Measurements from ENCODE around the gene GCSAM.

The GCSAM gene

GRCh38 chr3:112129925-112130637, 3.0 kb downstream of the GCSAM start:
- Histone ChIP-seq H3K27me3 (ENCODE audit: control insufficient read depth, insufficient read depth, low read length) (no peaks in the 10 kb centered on the region), H3K9me3 (ENCODE audit: control insufficient read depth, insufficient read depth, low read length) (no peaks in the 10 kb centered on the region), H3K4me3 (ENCODE audit: low read length) (no peak overlapping the region), H3K27ac (ENCODE audit: low read length) (no peak overlapping the region), H3K36me3 (ENCODE audit: control insufficient read depth, insufficient read depth, low read length) (no peaks in the 10 kb centered on the region), H3K4me1 (ENCODE audit: control insufficient read depth, insufficient read depth, low read length) (no peaks in the 10 kb centered on the region; the same call in 1 of the 2 replicates)
- WGBS (ENCODE audit: insufficient coverage, insufficient read length), result no CpG with 5 or more reads among the region's 4 CpGs
- no peak for DNase-seq (ENCODE audit: low read depth, low spot score)

- no peaks in the 10 kb centered on the region for H3K27me3 ChIP-seq (ENCODE audit: control insufficient read depth, insufficient read depth, low read length)
- H3K9me3 ChIP-seq (ENCODE audit: control insufficient read depth, insufficient read depth, low read length), result no peaks in the 10 kb centered on the region
- no peak for DNase-seq (ENCODE audit: low read depth, low spot score)
- no peak overlapping the region for H3K27ac ChIP-seq (ENCODE audit: low read length)
- no peaks in the 10 kb centered on the region; the same call in 1 of the 2 replicates for H3K4me1 ChIP-seq (ENCODE audit: control insufficient read depth, insufficient read depth, low read length)
- H3K4me3 ChIP-seq (ENCODE audit: low read length), result no peak overlapping the region
- H3K36me3 ChIP-seq (ENCODE audit: control insufficient read depth, insufficient read depth, low read length), result no peaks in the 10 kb centered on the region
- WGBS (ENCODE audit: insufficient coverage, insufficient read length), result no CpG with 5 or more reads among the region's 7 CpGs
These were observed 4.0 kb downstream of the GCSAM start for GRCh38 chr3:112128843-112129727.

GRCh38 chr3:112127522-112128494, 5.2 kb downstream of the GCSAM start:
- Histone ChIP-seq H3K27ac (ENCODE audit: low read length) (no peak overlapping the region), H3K4me1 (ENCODE audit: control insufficient read depth, insufficient read depth, low read length) (no peaks in the 10 kb centered on the region; the same call in 1 of the 2 replicates), H3K4me3 (ENCODE audit: low read length) (no peak overlapping the region), H3K27me3 (ENCODE audit: control insufficient read depth, insufficient read depth, low read length) (no peaks in the 10 kb centered on the region), H3K36me3 (ENCODE audit: control insufficient read depth, insufficient read depth, low read length) (no peaks in the 10 kb centered on the region), H3K9me3 (ENCODE audit: control insufficient read depth, insufficient read depth, low read length) (no peaks in the 10 kb centered on the region)
- DNase-seq (ENCODE audit: low read depth, low spot score), result no peak
- no CpG with 5 or more reads among the region's 10 CpGs for WGBS (ENCODE audit: insufficient coverage, insufficient read length)

GRCh38 chr3:112126511-112126911, 6.5 kb downstream of the GCSAM start:
- Histone ChIP-seq H3K9me3 (ENCODE audit: control insufficient read depth, insufficient read depth, low read length) (no peaks in the 10 kb centered on the region), H3K4me1 (ENCODE audit: control insufficient read depth, insufficient read depth, low read length) (no peaks in the 10 kb centered on the region; the same call in 1 of the 2 replicates), H3K27me3 (ENCODE audit: control insufficient read depth, insufficient read depth, low read length) (no peaks in the 10 kb centered on the region), H3K36me3 (ENCODE audit: control insufficient read depth, insufficient read depth, low read length) (no peaks in the 10 kb centered on the region), H3K4me3 (ENCODE audit: low read length) (no peak overlapping the region), H3K27ac (ENCODE audit: low read length) (no peak overlapping the region)
- WGBS (ENCODE audit: insufficient coverage, insufficient read length), result no CpG with 5 or more reads among the region's 1 CpG
- no peak for DNase-seq (ENCODE audit: low read depth, low spot score)

- H3K27ac ChIP-seq (ENCODE audit: low read length), result no peak overlapping the region
- H3K4me1 ChIP-seq (ENCODE audit: control insufficient read depth, insufficient read depth, low read length), result no peaks in the 10 kb centered on the region; the same call in 1 of the 2 replicates
- H3K4me3 ChIP-seq (ENCODE audit: low read length), result no peak overlapping the region
- no peaks in the 10 kb centered on the region for H3K27me3 ChIP-seq (ENCODE audit: control insufficient read depth, insufficient read depth, low read length)
- H3K36me3 ChIP-seq (ENCODE audit: control insufficient read depth, insufficient read depth, low read length), result no peaks in the 10 kb centered on the region
- no CpG with 5 or more reads among the region's 5 CpGs for WGBS (ENCODE audit: insufficient coverage, insufficient read length)
- no peaks in the 10 kb centered on the region for H3K9me3 ChIP-seq (ENCODE audit: control insufficient read depth, insufficient read depth, low read length)
- DNase-seq (ENCODE audit: low read depth, low spot score), result no peak
These were observed 8.0 kb downstream of the GCSAM start for GRCh38 chr3:112124907-112125607.

- Histone ChIP-seq H3K9me3 (ENCODE audit: control insufficient read depth, insufficient read depth, low read length) (no peaks in the 10 kb centered on the region), H3K27ac (ENCODE audit: low read length) (no peak overlapping the region), H3K36me3 (ENCODE audit: control insufficient read depth, insufficient read depth, low read length) (no peaks in the 10 kb centered on the region), H3K4me3 (ENCODE audit: low read length) (no peak overlapping the region), H3K4me1 (ENCODE audit: control insufficient read depth, insufficient read depth, low read length) (no peaks in the 10 kb centered on the region; the same call in 1 of the 2 replicates), H3K27me3 (ENCODE audit: control insufficient read depth, insufficient read depth, low read length) (no peaks in the 10 kb centered on the region)
- no peak for DNase-seq (ENCODE audit: low read depth, low spot score)
- no CpG with 5 or more reads among the region's 2 CpGs for WGBS (ENCODE audit: insufficient coverage, insufficient read length)
These were observed 9.5 kb downstream of the GCSAM start for GRCh38 chr3:112123548-112123947.

- H3K9me3 ChIP-seq (ENCODE audit: control insufficient read depth, insufficient read depth, low read length), result no peaks in the 10 kb centered on the region
- no peaks in the 10 kb centered on the region for H3K27me3 ChIP-seq (ENCODE audit: control insufficient read depth, insufficient read depth, low read length)
- no peak overlapping the region for H3K27ac ChIP-seq (ENCODE audit: low read length)
- H3K4me3 ChIP-seq (ENCODE audit: low read length), result no peak overlapping the region
- no peaks in the 10 kb centered on the region; the same call in 1 of the 2 replicates for H3K4me1 ChIP-seq (ENCODE audit: control insufficient read depth, insufficient read depth, low read length)
- no peaks in the 10 kb centered on the region for H3K36me3 ChIP-seq (ENCODE audit: control insufficient read depth, insufficient read depth, low read length)
- no peak for DNase-seq (ENCODE audit: low read depth, low spot score)
These were observed 10.2 kb downstream of the GCSAM start for GRCh38 chr3:112122870-112123269.

GRCh38 chr3:112121577-112122547, 11.2 kb downstream of the GCSAM start:
- WGBS (ENCODE audit: insufficient coverage, insufficient read length), result no CpG with 5 or more reads among the region's 2 CpGs
- Histone ChIP-seq H3K36me3 (ENCODE audit: control insufficient read depth, insufficient read depth, low read length) (no peaks in the 10 kb centered on the region), H3K9me3 (ENCODE audit: control insufficient read depth, insufficient read depth, low read length) (no peaks in the 10 kb centered on the region), H3K4me1 (ENCODE audit: control insufficient read depth, insufficient read depth, low read length) (no peaks in the 10 kb centered on the region; the same call in 1 of the 2 replicates), H3K4me3 (ENCODE audit: low read length) (no peak overlapping the region), H3K27ac (ENCODE audit: low read length) (no peak overlapping the region), H3K27me3 (ENCODE audit: control insufficient read depth, insufficient read depth, low read length) (no peaks in the 10 kb centered on the region)
- DNase-seq (ENCODE audit: low read depth, low spot score), result no peak

All from iPS DF 6.9 (cell line).